Lower leg skin (tissue), 3 donors: ENCODE data around the gene MOB4.

Experiments
- POLR2A ChIP-seq, 2 donors: fragments of 450-650 bp; IDR thresholded peaks; one replicate each; pipeline ENCODE4 v1.6.1; 2016 to 2017; ENCODE audit warnings: antibody characterized with exemption in 2 of 2, mild to moderate bottlenecking in 1 of 2, moderate library complexity in 1 of 2
- TF ChIP-seq, protein P1 (sequence below), 3 donors: fragments of 450-650 bp; IDR thresholded peaks; one replicate each; pipeline ENCODE4 v1.5.1; 2016; ENCODE audit warnings: antibody characterized with exemption in 3 of 3, mild to moderate bottlenecking in 3 of 3, moderate library complexity in 2 of 3

DNA sequence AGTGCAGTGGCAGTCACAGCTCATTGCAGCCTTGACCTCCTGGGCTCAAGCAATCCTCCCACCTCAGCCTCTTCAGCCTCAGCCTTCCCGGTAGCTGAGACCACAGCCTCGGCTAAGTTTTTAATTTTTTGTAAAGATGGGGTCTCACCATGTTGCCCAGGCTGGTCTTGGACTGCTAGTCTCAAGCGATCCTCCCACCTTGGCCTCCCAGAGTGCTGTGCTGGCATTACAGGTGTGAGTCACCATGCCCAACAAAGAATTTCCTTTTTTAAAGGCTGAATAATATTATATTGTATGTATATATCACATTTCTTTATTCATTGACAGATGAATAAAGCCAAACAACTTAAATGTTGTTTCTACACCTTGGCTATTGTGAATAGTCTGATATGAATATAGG lies 42.5 kb downstream of the MOB4 start:
- TF ChIP-seq, protein P1, sequence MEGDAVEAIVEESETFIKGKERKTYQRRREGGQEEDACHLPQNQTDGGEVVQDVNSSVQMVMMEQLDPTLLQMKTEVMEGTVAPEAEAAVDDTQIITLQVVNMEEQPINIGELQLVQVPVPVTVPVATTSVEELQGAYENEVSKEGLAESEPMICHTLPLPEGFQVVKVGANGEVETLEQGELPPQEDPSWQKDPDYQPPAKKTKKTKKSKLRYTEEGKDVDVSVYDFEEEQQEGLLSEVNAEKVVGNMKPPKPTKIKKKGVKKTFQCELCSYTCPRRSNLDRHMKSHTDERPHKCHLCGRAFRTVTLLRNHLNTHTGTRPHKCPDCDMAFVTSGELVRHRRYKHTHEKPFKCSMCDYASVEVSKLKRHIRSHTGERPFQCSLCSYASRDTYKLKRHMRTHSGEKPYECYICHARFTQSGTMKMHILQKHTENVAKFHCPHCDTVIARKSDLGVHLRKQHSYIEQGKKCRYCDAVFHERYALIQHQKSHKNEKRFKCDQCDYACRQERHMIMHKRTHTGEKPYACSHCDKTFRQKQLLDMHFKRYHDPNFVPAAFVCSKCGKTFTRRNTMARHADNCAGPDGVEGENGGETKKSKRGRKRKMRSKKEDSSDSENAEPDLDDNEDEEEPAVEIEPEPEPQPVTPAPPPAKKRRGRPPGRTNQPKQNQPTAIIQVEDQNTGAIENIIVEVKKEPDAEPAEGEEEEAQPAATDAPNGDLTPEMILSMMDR (IDR thresholded peaks at IDR 0.05): no peak
- no peak for TF ChIP-seq POLR2A (IDR thresholded peaks at IDR 0.05)
